IMR-90 (cell line): ENCODE data around the gene TMEM117. TPM values are rescaled to one million over a fixed set of nuclear protein-coding genes. Genes with fewer than 3 reads are reported as not detected.

Experiments used
- ATAC-seq: fragments of 200-7000 bp; cut with Tn5 transposase; 2 replicates; pipeline ENCODE4 v1.9.1; 2020; ENCODE audit warnings: low read depth, mild to moderate bottlenecking, moderate library complexity
- BruUV-seq: library from RNA; stranded (reverse); fragments of 400-500 nt; replicated peaks from 2 replicates; lab custom pipeline; 2021; lab: Mats Ljungman, UMichigan
- CTCF ChIA-PET: fragments of 300-600 bp; formaldehyde crosslinking; extraction: SDS; loops from one replicate; lab custom pipeline; 2021; ENCODE audit warnings: antibody characterized with exemption; lab: Yijun Ruan, JAX
- POLR2A ChIA-PET: fragments of 300-600 bp; sonication (Branson Sonifier 250); formaldehyde crosslinking; loops from one replicate; lab custom pipeline; 2022; ENCODE audit warnings: antibody characterized with exemption; ENCODE audit not compliant: unreplicated experiment; lab: Charles Lee
- DNase-seq: peaks from one replicate; pipeline ENCODE4 v3.0.0; 2013
- H2AFZ ChIP-seq: replicated peaks from 2 replicates; pipeline ENCODE3; 2013; ENCODE audit warnings: low read length, mild to moderate bottlenecking; ENCODE audit not compliant: poor library complexity
- H2AK5ac ChIP-seq: 2 replicates; pipeline ENCODE4 v1.6.1; 2013; ENCODE audit warnings: low read depth, low read length, inconsistent platforms
- H2AK9ac ChIP-seq: replicated peaks from 2 replicates; pipeline ENCODE3; 2013; ENCODE audit warnings: mild to moderate bottlenecking, low read depth, low read length, moderate library complexity; ENCODE audit not compliant: poor library complexity
- H2BK120ac ChIP-seq: 2 replicates; pipeline ENCODE4 v1.6.1; 2013; ENCODE audit warnings: low read depth, low read length, inconsistent platforms
- H2BK15ac ChIP-seq: 3 replicates; pipeline ENCODE4 v1.6.1; 2013; ENCODE audit warnings: low read depth, low read length, inconsistent platforms
- H2BK20ac ChIP-seq: 2 replicates; pipeline ENCODE4 v1.6.1; 2013; ENCODE audit warnings: low read depth, mild to moderate bottlenecking, inconsistent platforms, low read length, moderate library complexity
- H2BK5ac ChIP-seq: 2 replicates; pipeline ENCODE4 v1.6.1; 2013; ENCODE audit warnings: mild to moderate bottlenecking, low read depth, low read length, inconsistent platforms; ENCODE audit not compliant: poor library complexity, severe bottlenecking
- H3K14ac ChIP-seq: replicated peaks from 2 replicates; pipeline ENCODE4 v1.6.1; 2013; ENCODE audit warnings: low read depth, low read length, inconsistent platforms
- H3K18ac ChIP-seq: 2 replicates; pipeline ENCODE4 v1.6.1; 2013; ENCODE audit warnings: low read depth, low read length, control low read depth
- H3K23ac ChIP-seq: 2 replicates; pipeline ENCODE4 v1.6.1; 2013; ENCODE audit warnings: low read depth, low read length, inconsistent platforms
- H3K27ac ChIP-seq: 2 replicates; pipeline ENCODE4 v1.5.1; 2013; ENCODE audit warnings: mild to moderate bottlenecking, control low read depth, low read length; ENCODE audit not compliant: insufficient read depth
- H3K27me3 ChIP-seq: 2 replicates; pipeline ENCODE4 v1.6.1; 2013; ENCODE audit warnings: low read length; ENCODE audit not compliant: control insufficient read depth, insufficient read depth
- H3K36me3 ChIP-seq: 2 replicates; pipeline ENCODE4 v1.6.1; 2013; ENCODE audit warnings: low read length, mixed read lengths; ENCODE audit not compliant: control insufficient read depth, insufficient read depth
- H3K4ac ChIP-seq: 2 replicates; pipeline ENCODE4 v1.6.1; 2013; ENCODE audit warnings: low read depth, low read length, inconsistent platforms
- H3K4me1 ChIP-seq: 2 replicates; pipeline ENCODE4 v1.6.1; 2013; ENCODE audit warnings: low read length, mixed read lengths; ENCODE audit not compliant: control insufficient read depth, insufficient read depth
- H3K4me2 ChIP-seq: 2 replicates; pipeline ENCODE4 v1.6.1; 2013; ENCODE audit warnings: low read depth, mild to moderate bottlenecking, control low read depth, low read length, moderate library complexity
- H3K4me3 ChIP-seq: 2 replicates; pipeline ENCODE4 v1.5.1; 2013; ENCODE audit warnings: low read depth, mild to moderate bottlenecking, control low read depth, low read length, moderate library complexity; ENCODE audit not compliant: insufficient read depth
- H3K56ac ChIP-seq: 2 replicates; pipeline ENCODE4 v1.6.1; 2013; ENCODE audit warnings: low read length, inconsistent platforms; ENCODE audit not compliant: insufficient read depth; ENCODE audit errors: extremely low read depth
- H3K79me1 ChIP-seq, 2 experiments: 2 replicates each; pipeline ENCODE4 v1.6.1; 2013; ENCODE audit warnings: low read length in 2 of 2, inconsistent platforms in 1 of 2, low read depth in 1 of 2
- H3K9ac ChIP-seq: 2 replicates; pipeline ENCODE4 v1.6.1; 2013; ENCODE audit warnings: low read depth, low read length, control low read depth
- H3K9me1 ChIP-seq: 2 replicates; pipeline ENCODE4 v1.6.1; 2013; ENCODE audit warnings: low read length, inconsistent platforms; ENCODE audit not compliant: insufficient read depth
- H3K9me3 ChIP-seq: 2 replicates; pipeline ENCODE4 v1.6.1; 2013; ENCODE audit warnings: low read length; ENCODE audit not compliant: control insufficient read depth, insufficient read depth
- H4K20me1 ChIP-seq: 2 replicates; pipeline ENCODE4 v1.6.1; 2013; ENCODE audit warnings: low read length, inconsistent platforms; ENCODE audit not compliant: insufficient read depth
- H4K5ac ChIP-seq: 2 replicates; pipeline ENCODE4 v1.6.1; 2013; ENCODE audit warnings: mild to moderate bottlenecking, low read depth, low read length, control low read depth
- H4K8ac ChIP-seq, 2 experiments: 2 replicates each; pipeline ENCODE4 v1.6.1; 2013; ENCODE audit warnings: low read depth in 2 of 2, low read length in 2 of 2, control low read depth in 1 of 2, inconsistent platforms in 1 of 2
- H4K91ac ChIP-seq: 2 replicates; pipeline ENCODE4 v1.6.1; 2013; ENCODE audit warnings: low read depth, low read length, inconsistent platforms; ENCODE audit not compliant: insufficient read depth
- BHLHE40 ChIP-seq: fragments of 150-350 bp; IDR thresholded peaks from 2 replicates; pipeline ENCODE4 v1.6.1; 2016; ENCODE audit warnings: mild to moderate bottlenecking, low read depth, low read length
- CHD1 ChIP-seq: IDR thresholded peaks from 2 replicates; pipeline ENCODE4 v1.6.1; 2012; ENCODE audit warnings: low read depth, low read length, improper control_type of control experiment
- ELK1 ChIP-seq: fragments of 150-350 bp; IDR thresholded peaks from 2 replicates; pipeline ENCODE4 v1.6.1; 2016; ENCODE audit warnings: low read depth, mild to moderate bottlenecking, low read length, moderate library complexity, borderline replicate concordance
- FOS ChIP-seq: fragments of 150-350 bp; IDR thresholded peaks from 2 replicates; pipeline ENCODE4 v1.6.1; 2016; ENCODE audit warnings: low read depth, low read length
- MAZ ChIP-seq: IDR thresholded peaks from 2 replicates; pipeline ENCODE4 v1.6.1; 2012; ENCODE audit warnings: low read depth, mild to moderate bottlenecking, low read length, improper control_type of control experiment, moderate library complexity, borderline replicate concordance
- MXI1 ChIP-seq: IDR thresholded peaks from 2 replicates; pipeline ENCODE4 v1.6.1; 2012; ENCODE audit warnings: low read depth, mild to moderate bottlenecking, low read length, moderate library complexity, borderline replicate concordance
- POLR2A ChIP-seq: IDR thresholded peaks from 2 replicates; pipeline ENCODE4 v1.6.1; 2012; ENCODE audit warnings: mild to moderate bottlenecking, low read depth, low read length
- RCOR1 ChIP-seq: IDR thresholded peaks from 2 replicates; pipeline ENCODE4 v1.6.1; 2012; ENCODE audit warnings: mild to moderate bottlenecking, low read length, improper control_type of control experiment; ENCODE audit not compliant: insufficient replicate concordance
- RFX5 ChIP-seq: IDR thresholded peaks from 2 replicates; pipeline ENCODE4 v1.8.0; 2012; ENCODE audit warnings: low read depth, mild to moderate bottlenecking, low read length, moderate library complexity
- SMC3 ChIP-seq: fragments of 150-350 bp; IDR thresholded peaks from 2 replicates; pipeline ENCODE4 v1.6.1; 2016; ENCODE audit warnings: low read depth, mild to moderate bottlenecking, antibody characterized with exemption, low read length, moderate library complexity
- USF2 ChIP-seq: fragments of 150-350 bp; IDR thresholded peaks from 2 replicates; pipeline ENCODE4 v1.6.1; 2017; ENCODE audit warnings: mild to moderate bottlenecking, antibody characterized with exemption, low read length, low read depth
- WGBS, 2 experiments: methylation state at CpG; one replicate each; pipeline versions ENCODE4 v1.1.5 to v1.1.7; 2013; ENCODE audit warnings: missing lambda C conversion rate in 2 of 2; ENCODE audit not compliant: insufficient read length in 1 of 2; ENCODE audit errors: extremely low coverage in 2 of 2; 5-methylcytosine and 5-hydroxymethylcytosine counted together
- dilution Hi-C: fragments of 300-500 bp; cut with HindIII; formaldehyde crosslinking; loops from one replicate; pipeline ENCODE4 v1.14.3; 2018; ENCODE audit warnings: low sequenced_read_pairs; ENCODE audit not compliant: unreplicated experiment
- in situ Hi-C: fragments of 300-500 bp; cut with MboI; formaldehyde crosslinking; loops from 3 replicates; pipeline ENCODE4 v1.14.3; 2019; ENCODE audit warnings: low sequenced_read_pairs, inconsistent platforms, mixed read lengths
- intact Hi-C: fragments of 100-400 bp; cut with micrococcal nuclease; formaldehyde crosslinking; loops from 2 replicates; pipeline ENCODE4 v1.10.0; 2022
- polyA plus RNA-seq, 3 experiments: library from polyadenylated mRNA; depleted of rRNA; stranded (reverse); fragments of >200 nt; gene quantifications; 2 replicates each; pipeline ENCODE4 v1.2.3, GENCODE V29; 2012; ENCODE audit warnings: low replicate concordance in 1 of 3
- total RNA-seq: library from RNA; depleted of rRNA; stranded (reverse); fragments of >200 nt; gene quantifications from 2 replicates; pipeline ENCODE4 v1.2.3, GENCODE V29; 2012

Gene TMEM117
- total and polyA plus RNA-seq, 2 of the 4 experiments (the other 2 are of a cell fraction): 8.7 to 21.0 TPM

DNA sequence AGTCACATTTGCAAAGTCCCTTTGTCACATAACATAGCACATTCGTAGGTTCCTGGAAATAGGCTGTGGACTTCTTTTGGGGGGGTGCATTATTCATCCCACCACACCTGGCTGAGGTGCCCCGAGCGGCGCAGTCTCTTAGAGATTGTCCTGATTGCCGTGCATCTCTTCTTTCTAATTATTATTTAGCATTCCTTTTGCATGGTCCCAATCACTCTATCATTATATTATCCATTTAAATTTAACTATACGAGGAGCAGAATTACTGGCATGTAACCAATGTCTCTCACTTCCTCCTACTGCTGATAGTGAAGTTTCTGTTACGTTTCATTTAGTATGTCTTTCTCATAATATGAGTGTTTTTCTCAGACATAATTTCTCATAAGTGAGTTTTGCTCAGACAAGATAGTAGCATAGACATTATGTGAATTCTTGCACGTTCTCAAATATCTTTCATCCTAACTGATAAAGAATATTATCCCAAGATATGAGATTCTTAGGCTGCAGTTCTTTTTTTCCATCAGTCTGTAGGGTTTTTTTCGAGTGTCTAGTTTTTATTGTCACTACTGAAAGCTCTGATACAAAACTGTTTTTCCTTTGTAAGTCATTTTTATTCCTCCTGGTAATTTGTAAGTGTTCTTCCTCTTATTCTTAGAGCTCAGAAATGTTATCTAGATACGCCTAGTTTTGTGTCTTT lies 595.9 kb downstream of the TMEM117 start:
- POLR2A ChIA-PET: no interaction called here
- Histone ChIP-seq H3K4ac (no peak overlapping the region), H2AK9ac (no peak overlapping the region), H3K56ac (no peak overlapping the region), H4K20me1 (no peaks in the 10 kb centered on the region), H4K91ac (no peak overlapping the region), H3K4me3 (no peak overlapping the region), H3K14ac (no peak overlapping the region), H2BK15ac (no peak overlapping the region), H3K4me1 (no peaks in the 10 kb centered on the region), H2BK5ac (no peak overlapping the region), H2BK120ac (no peak overlapping the region), H4K8ac (no peak overlapping the region), H3K36me3 (no peaks in the 10 kb centered on the region), H3K9ac (no peak overlapping the region), H3K27me3 (no peaks in the 10 kb centered on the region), H3K9me1 (no peaks in the 10 kb centered on the region), H2AK5ac (no peak overlapping the region), H3K18ac (no peak overlapping the region), H3K79me1 (no peaks in the 10 kb centered on the region), H3K4me2 (no peak overlapping the region), H2AFZ (no peak overlapping the region), H2BK20ac (no peak overlapping the region), H3K27ac (no peak overlapping the region), H4K5ac (no peak overlapping the region), H3K23ac (no peak overlapping the region), H3K9me3 (no peaks in the 10 kb centered on the region)
- dilution Hi-C loops (no loop called here), in situ Hi-C loops (no loop called here), intact Hi-C loops (no loop called here)
- WGBS, 2 experiments: 76% methylated on average over 3 of the region's 10 CpGs; no CpG with 5 or more reads in 1 of the 2 experiments
- ATAC-seq (no peak), DNase-seq (no peak)
- CTCF ChIA-PET: no interaction called here
- no TSS peak for BruUV-seq
- TF ChIP-seq MXI1: no peak
- TF ChIP-seq SMC3: no peak
- no peak for TF ChIP-seq USF2
- no peak for TF ChIP-seq MAZ
- no peak for TF ChIP-seq RCOR1
- no peak for TF ChIP-seq BHLHE40
- TF ChIP-seq CHD1: no peak
- no peak for TF ChIP-seq RFX5
- TF ChIP-seq ELK1: no peak
- TF ChIP-seq POLR2A: no peak
- no peak for TF ChIP-seq FOS
